ENCODE measurements around the gene SMIM28.

DNA sequence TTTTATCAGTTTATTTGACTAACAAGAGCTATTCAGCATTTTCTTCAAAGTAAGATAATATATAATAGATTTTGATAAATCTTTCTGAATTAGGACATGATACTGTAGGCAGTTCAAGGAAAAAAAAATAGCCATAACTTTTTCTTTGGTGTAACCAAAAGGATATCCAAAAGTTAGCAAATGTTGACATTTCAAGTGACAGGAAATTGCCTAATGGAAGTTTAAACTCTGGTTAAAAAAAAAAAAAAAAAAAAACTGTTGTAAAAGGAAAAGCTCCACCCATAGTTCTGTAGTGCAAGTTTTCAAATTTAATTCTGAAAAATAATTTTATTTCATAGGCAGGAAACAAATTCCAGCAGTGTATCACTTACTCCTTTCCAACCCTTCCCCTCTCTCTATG lies 45.2 kb downstream of the SMIM28 start:
- TF ChIP-seq, protein P1, sequence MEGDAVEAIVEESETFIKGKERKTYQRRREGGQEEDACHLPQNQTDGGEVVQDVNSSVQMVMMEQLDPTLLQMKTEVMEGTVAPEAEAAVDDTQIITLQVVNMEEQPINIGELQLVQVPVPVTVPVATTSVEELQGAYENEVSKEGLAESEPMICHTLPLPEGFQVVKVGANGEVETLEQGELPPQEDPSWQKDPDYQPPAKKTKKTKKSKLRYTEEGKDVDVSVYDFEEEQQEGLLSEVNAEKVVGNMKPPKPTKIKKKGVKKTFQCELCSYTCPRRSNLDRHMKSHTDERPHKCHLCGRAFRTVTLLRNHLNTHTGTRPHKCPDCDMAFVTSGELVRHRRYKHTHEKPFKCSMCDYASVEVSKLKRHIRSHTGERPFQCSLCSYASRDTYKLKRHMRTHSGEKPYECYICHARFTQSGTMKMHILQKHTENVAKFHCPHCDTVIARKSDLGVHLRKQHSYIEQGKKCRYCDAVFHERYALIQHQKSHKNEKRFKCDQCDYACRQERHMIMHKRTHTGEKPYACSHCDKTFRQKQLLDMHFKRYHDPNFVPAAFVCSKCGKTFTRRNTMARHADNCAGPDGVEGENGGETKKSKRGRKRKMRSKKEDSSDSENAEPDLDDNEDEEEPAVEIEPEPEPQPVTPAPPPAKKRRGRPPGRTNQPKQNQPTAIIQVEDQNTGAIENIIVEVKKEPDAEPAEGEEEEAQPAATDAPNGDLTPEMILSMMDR (IDR thresholded peaks at IDR 0.05): no peak
- no peak for TF ChIP-seq SIN3A (IDR thresholded peaks at IDR 0.05; ENCODE audit: borderline replicate concordance, insufficient read depth, low read depth, low read length)
- TF ChIP-seq TCF7L2 (IDR thresholded peaks at IDR 0.05; ENCODE audit: low read depth, low read length): no peak

Measured in Panc1 (cell line).